H9 (cell line): ENCODE results near the gene PRTFDC1. TPM values are rescaled to one million over a fixed set of nuclear protein-coding genes. Genes with fewer than 3 reads are reported as not detected.

Experiments used
- DNase-seq: peaks from one replicate; pipeline ENCODE4 v3.0.0-alpha.2; 2017
- H2AFZ ChIP-seq: one replicate; pipeline ENCODE4 v1.6.1; 2013; ENCODE audit warnings: mild to moderate bottlenecking, low read length, control low read depth, moderate library complexity
- H2AK5ac ChIP-seq: 2 replicates; pipeline ENCODE4 v1.6.1; 2013; ENCODE audit warnings: low read length, control low read depth, mixed read lengths; ENCODE audit not compliant: insufficient read length
- H2BK120ac ChIP-seq: one replicate; pipeline ENCODE4 v1.6.1; 2013; ENCODE audit warnings: low read depth, mild to moderate bottlenecking, low read length, control low read depth, inconsistent platforms; ENCODE audit not compliant: poor library complexity, severe bottlenecking
- H2BK12ac ChIP-seq: 2 replicates; pipeline ENCODE4 v1.6.1; 2013; ENCODE audit warnings: low read length, control low read depth, mixed read lengths, low read depth; ENCODE audit not compliant: insufficient read length
- H2BK15ac ChIP-seq: 2 replicates; pipeline ENCODE4 v1.6.1; 2013; ENCODE audit warnings: low read depth, low read length, control low read depth
- H2BK20ac ChIP-seq: one replicate; pipeline ENCODE4 v1.6.1; 2013; ENCODE audit warnings: low read depth, mild to moderate bottlenecking, low read length, control low read depth, inconsistent platforms; ENCODE audit not compliant: poor library complexity, severe bottlenecking
- H2BK5ac ChIP-seq: 2 replicates; pipeline ENCODE4 v1.6.1; 2013; ENCODE audit warnings: low read length, control low read depth, mixed read lengths; ENCODE audit not compliant: insufficient read length
- H3K14ac ChIP-seq: 2 replicates; pipeline ENCODE4 v1.6.1; 2013; ENCODE audit warnings: low read length, control low read depth; ENCODE audit not compliant: insufficient read depth
- H3K18ac ChIP-seq: 2 replicates; pipeline ENCODE4 v1.6.1; 2013; ENCODE audit warnings: low read depth, mild to moderate bottlenecking, mixed read lengths, low read length, control low read depth; ENCODE audit not compliant: insufficient read length
- H3K23ac ChIP-seq: 2 replicates; pipeline ENCODE4 v1.6.1; 2013; ENCODE audit warnings: low read length, control low read depth, mixed read lengths, low read depth; ENCODE audit not compliant: insufficient read length
- H3K23me2 ChIP-seq: 2 replicates; pipeline ENCODE4 v1.6.1; 2013; ENCODE audit warnings: low read depth, mild to moderate bottlenecking, mixed read lengths, low read length, control low read depth; ENCODE audit not compliant: insufficient read length, poor library complexity, severe bottlenecking
- H3K27ac ChIP-seq: 2 replicates; pipeline ENCODE4 v1.5.1; 2013; ENCODE audit warnings: low read length, control low read depth, mixed read lengths, low read depth; ENCODE audit not compliant: insufficient read length
- H3K27me3 ChIP-seq: 2 replicates; pipeline ENCODE4 v1.6.1; 2013; ENCODE audit warnings: low read length, control low read depth, inconsistent platforms; ENCODE audit not compliant: insufficient read depth
- H3K4ac ChIP-seq: 2 replicates; pipeline ENCODE4 v1.6.1; 2013; ENCODE audit warnings: low read depth, mild to moderate bottlenecking, control low read depth, inconsistent platforms, low read length, moderate library complexity
- H3K4me1 ChIP-seq: 2 replicates; pipeline ENCODE4 v1.6.1; 2013; ENCODE audit warnings: low read length, control low read depth, inconsistent platforms; ENCODE audit not compliant: insufficient read depth
- H3K4me2 ChIP-seq: 2 replicates; pipeline ENCODE4 v1.6.1; 2013; ENCODE audit warnings: low read length, control low read depth, mixed read lengths; ENCODE audit not compliant: insufficient read length, insufficient read depth
- H3K56ac ChIP-seq: 2 replicates; pipeline ENCODE4 v1.6.1; 2013; ENCODE audit warnings: low read depth, mild to moderate bottlenecking, mixed read lengths, low read length, control low read depth; ENCODE audit not compliant: insufficient read length
- H3K79me1 ChIP-seq: 2 replicates; pipeline ENCODE4 v1.6.1; 2013; ENCODE audit warnings: low read depth, mild to moderate bottlenecking, moderate library complexity, low read length, control low read depth, inconsistent platforms; ENCODE audit not compliant: insufficient read depth, poor library complexity, severe bottlenecking
- H3K79me2 ChIP-seq: 2 replicates; pipeline ENCODE4 v1.6.1; 2013; ENCODE audit warnings: low read length, control low read depth, inconsistent platforms; ENCODE audit not compliant: insufficient read depth
- H3K9ac ChIP-seq: 2 replicates; pipeline ENCODE4 v1.6.1; 2013; ENCODE audit warnings: low read length, control low read depth, mixed read lengths; ENCODE audit not compliant: insufficient read length; ENCODE audit errors: extremely low read depth
- H3K9me3 ChIP-seq: one replicate; pipeline ENCODE4 v1.6.1; 2013; ENCODE audit warnings: low read depth, low read length, inconsistent platforms; ENCODE audit not compliant: control insufficient read depth
- H3T11ph ChIP-seq: one replicate; pipeline ENCODE4 v1.6.1; 2013; ENCODE audit warnings: mild to moderate bottlenecking, low read length, control low read depth, inconsistent platforms
- H4K20me1 ChIP-seq: one replicate; pipeline ENCODE4 v1.6.1; 2013; ENCODE audit not compliant: control insufficient read depth, insufficient read length, insufficient read depth
- H4K5ac ChIP-seq: 2 replicates; pipeline ENCODE4 v1.6.1; 2013; ENCODE audit warnings: low read depth, mild to moderate bottlenecking, mixed read lengths, low read length, control low read depth; ENCODE audit not compliant: insufficient read length
- H4K8ac ChIP-seq: replicated peaks from 2 replicates; pipeline ENCODE4 v1.6.1; 2013; ENCODE audit warnings: low read length, control low read depth, mixed read lengths, low read depth; ENCODE audit not compliant: insufficient read length
- H4K91ac ChIP-seq: 2 replicates; pipeline ENCODE4 v1.6.1; 2013; ENCODE audit warnings: low read depth, mild to moderate bottlenecking, moderate library complexity, mixed read lengths, low read length, control low read depth; ENCODE audit not compliant: insufficient read length
- H3K27ac Mint-ChIP-seq, 3 experiments: 2 replicates in 2 of 3; 3 replicates in 1 of 3; pipeline ENCODE4 v1.8.0; 2020 to 2021; ENCODE audit warnings: mixed read lengths in 3 of 3, mild to moderate bottlenecking in 1 of 3, moderate library complexity in 1 of 3
- H3K27me3 Mint-ChIP-seq: 2 replicates; pipeline ENCODE4 v1.8.0; 2021; ENCODE audit warnings: low read depth, mild to moderate bottlenecking, moderate library complexity, mixed read lengths
- H3K36me3 Mint-ChIP-seq, 3 experiments: 2 replicates in 2 of 3; 3 replicates in 1 of 3; pipeline ENCODE4 v1.8.0; 2020 to 2021; ENCODE audit warnings: low read depth in 3 of 3, mixed read lengths in 3 of 3; ENCODE audit not compliant: insufficient read depth in 1 of 3
- H3K4me1 Mint-ChIP-seq, 2 experiments: 2 replicates each; pipeline ENCODE4 v1.8.0; 2020; ENCODE audit warnings: mixed read lengths in 2 of 2
- H3K4me3 Mint-ChIP-seq, 2 experiments: 2 replicates in 1 of 2; 3 replicates in 1 of 2; pipeline ENCODE4 v1.8.0; 2020 to 2021; ENCODE audit warnings: mild to moderate bottlenecking in 2 of 2, mixed read lengths in 2 of 2, moderate library complexity in 1 of 2
- H3K9me3 Mint-ChIP-seq, 2 experiments: 2 replicates in 1 of 2; 3 replicates in 1 of 2; pipeline ENCODE4 v1.8.0; 2020; ENCODE audit warnings: mild to moderate bottlenecking in 2 of 2, mixed read lengths in 2 of 2, moderate library complexity in 1 of 2
- CTCF ChIP-seq: fragments of 200-600 bp; sonication (generic); conservative IDR thresholded peaks from 3 replicates; pipeline ENCODE4 v1.8.0; 2021; ENCODE audit warnings: antibody characterized with exemption, mild to moderate bottlenecking
- WGBS: extraction: QIAGEN DNeasy Blood & Tissue Kit; methylation state at CpG from one replicate; pipeline ENCODE4 v1.1.7; 2013; ENCODE audit warnings: missing lambda C conversion rate, low lambda C conversion rate, mixed read lengths; ENCODE audit not compliant: insufficient read length; ENCODE audit errors: extremely low coverage; 5-methylcytosine and 5-hydroxymethylcytosine counted together
- total RNA-seq: library from RNA; stranded (reverse); gene quantifications from 2 replicates; pipeline ENCODE4 v1.2.1, GENCODE V29; 2021

Gene PRTFDC1
- total RNA-seq, 1 experiment from 2014 or later, result 7.5 TPM

- Histone ChIP-seq H3K18ac (no peak overlapping the region), H3K56ac (no peak overlapping the region), H2BK12ac (no peak overlapping the region), H3K4me2 (no peak overlapping the region), H2AFZ (no peak overlapping the region), H4K91ac (no peak overlapping the region), H3K9ac (no peak overlapping the region), H3K27me3 (no peaks in the 10 kb centered on the region), H2BK20ac (no peak overlapping the region), H3K27ac (no peak overlapping the region), H2BK120ac (no peak overlapping the region), H3K4me1 (no peaks in the 10 kb centered on the region), H3K9me3 (no peaks in the 10 kb centered on the region), H4K8ac (no peak overlapping the region), H3K79me2 (no peaks in the 10 kb centered on the region), H3K4ac (no peak overlapping the region), H3K79me1 (no peaks in the 10 kb centered on the region), H2AK5ac (no peak overlapping the region), H3K14ac (no peak overlapping the region), H4K20me1 (no peaks in the 10 kb centered on the region), H4K5ac (no peak overlapping the region), H3K23me2 (no peaks in the 10 kb centered on the region), H3K23ac (no peak overlapping the region), H2BK5ac (no peak overlapping the region), H3T11ph (no peak overlapping the region), H2BK15ac (no peak overlapping the region)
- H3K4me1 Mint-ChIP-seq, result no peaks in the 10 kb centered on the region
- H3K27ac Mint-ChIP-seq, result no peak overlapping the region
- no peak overlapping the region for H3K4me3 Mint-ChIP-seq
- peaks cover 0 to 1% (median 0%) of the 10 kb centered on the region in 3 experiments; a peak in 1 of 7 replicates for H3K36me3 Mint-ChIP-seq
- no peaks in the 10 kb centered on the region for H3K27me3 Mint-ChIP-seq
- no peak for TF ChIP-seq CTCF
- no CpG with 5 or more reads among the region's 2 CpGs for WGBS
- no peaks in the 10 kb centered on the region; a peak in 1 of 5 replicates for H3K9me3 Mint-ChIP-seq
- no peak for DNase-seq
Observed at GRCh38 chr10:24911029-24911428, 41.4 kb downstream of the PRTFDC1 start.
